ENCODE measurements around the gene GMPR.

The GMPR gene

GRCh38 chr6:16238963-16239797 lies 793 bp downstream of the GMPR start:
- peak overlapping the region; percentile 87 for H3K27ac ChIP-seq
- peak; percentile 60 to 91 for DNase-seq
- no peaks in the 10 kb centered on the region for H3K27me3 ChIP-seq
- peaks cover 0 to 67% (median 46%) of the 10 kb centered on the region in 4 donors for H3K4me1 ChIP-seq
- intact Hi-C loops (cut with DNase I; ENCODE audit: low total_unique reads): loop anchor here (5.0 kb wide), 1 partner anchor 83 kb away; no protein-coding TSS in a partner anchor
- peak overlapping the region; percentile 85 to 89 for H3K4me3 ChIP-seq
- H3K9me3 ChIP-seq: no peaks in the 10 kb centered on the region
- no peaks in the 10 kb centered on the region for H3K36me3 ChIP-seq
- TF ChIP-seq CTCF (IDR thresholded peaks at IDR 0.05): peak; percentile 75 to 77

GRCh38 chr6:16239798-16240123 lies 1.4 kb downstream of the GMPR start:
- Histone ChIP-seq H3K9me3 (no peaks in the 10 kb centered on the region), H3K4me1 (peaks cover 0 to 73% (median 51%) of the 10 kb centered on the region in 4 donors), H3K4me3 (peak overlapping the region; percentile 85 to 89), H3K27ac (peak overlapping the region; percentile 87), H3K27me3 (no peaks in the 10 kb centered on the region), H3K36me3 (no peaks in the 10 kb centered on the region)
- DNase-seq: peak in 1 of 2 donors; percentile 85
- intact Hi-C loops (cut with DNase I; ENCODE audit: low total_unique reads): loop anchor here (5.0 kb wide), 1 partner anchor 83 kb away; no protein-coding TSS in a partner anchor
- TF ChIP-seq CTCF (IDR thresholded peaks at IDR 0.05): no peak

- Histone ChIP-seq H3K27me3 (no peaks in the 10 kb centered on the region), H3K4me1 (peaks cover 0 to 83% (median 61%) of the 10 kb centered on the region in 4 donors), H3K27ac (peak overlapping the region; percentile 69 to 87), H3K9me3 (no peaks in the 10 kb centered on the region), H3K36me3 (no peaks in the 10 kb centered on the region), H3K4me3 (peak overlapping the region in 1 of 2 donors; percentile 85)
- intact Hi-C loops (cut with DNase I; ENCODE audit: low total_unique reads): no loop called here
- no peak for TF ChIP-seq CTCF (IDR thresholded peaks at IDR 0.05)
- no peak for DNase-seq
Measured at GRCh38 chr6:16240589-16241320, 2.4 kb downstream of the GMPR start.

- Histone ChIP-seq H3K9me3 (no peaks in the 10 kb centered on the region), H3K36me3 (no peaks in the 10 kb centered on the region), H3K27ac (peak overlapping the region; percentile 69 to 87), H3K27me3 (no peaks in the 10 kb centered on the region), H3K4me1 (peaks cover 0 to 84% (median 64%) of the 10 kb centered on the region in 4 donors), H3K4me3 (no peak overlapping the region)
- intact Hi-C loops (cut with DNase I; ENCODE audit: low total_unique reads): no loop called here
- TF ChIP-seq CTCF (IDR thresholded peaks at IDR 0.05): no peak
- DNase-seq: no peak
Measured at GRCh38 chr6:16241321-16241689, 2.9 kb downstream of the GMPR start.

GRCh38 chr6:16243055-16243454 lies 4.7 kb downstream of the GMPR start:
- intact Hi-C loops (cut with DNase I; ENCODE audit: low total_unique reads): loop anchor here (2.0 kb wide), 1 partner anchor 34 kb away; no protein-coding TSS in a partner anchor
- Histone ChIP-seq H3K4me3 (no peak overlapping the region), H3K27ac (peak overlapping the region; percentile 69 to 87), H3K9me3 (no peaks in the 10 kb centered on the region), H3K36me3 (peaks cover 11 to 17% (median 14%) of the 10 kb centered on the region in 3 donors), H3K27me3 (no peaks in the 10 kb centered on the region), H3K4me1 (peaks cover 0 to 69% (median 55%) of the 10 kb centered on the region in 4 donors)
- TF ChIP-seq CTCF (IDR thresholded peaks at IDR 0.05): peak in 1 of 2 experiments; percentile 20
- peak; percentile 40 to 90 for DNase-seq

Measured in tibial artery (tissue), 4 donors.